Measurements from ENCODE around the gene GLRA1. TPM values are rescaled to one million over a fixed set of nuclear protein-coding genes. Genes with fewer than 3 reads are reported as not detected.

Gene GLRA1
- total RNA-seq, 1 donor = not detected

GRCh38 chr5:151937851-151938250 is 13.2 kb upstream of the GLRA1 start:
- Histone ChIP-seq H3K4me1 (ENCODE audit: insufficient read depth, low read length) (no peaks in the 10 kb centered on the region), H3K9me3 (ENCODE audit: low read depth, low read length) (peaks cover 7% of the 10 kb centered on the region), H3K27me3 (ENCODE audit: insufficient read depth, low read length) (no peaks in the 10 kb centered on the region), H3K4me3 (ENCODE audit: low read length) (no peak overlapping the region)

- no peak overlapping the region for H3K4me3 ChIP-seq (ENCODE audit: low read length)
- H3K9me3 ChIP-seq (ENCODE audit: low read depth, low read length) = peaks cover 29% of the 10 kb centered on the region
- no peaks in the 10 kb centered on the region for H3K4me1 ChIP-seq (ENCODE audit: insufficient read depth, low read length)
- no peaks in the 10 kb centered on the region for H3K27me3 ChIP-seq (ENCODE audit: insufficient read depth, low read length)
These were observed 10.6 kb upstream of the GLRA1 start for GRCh38 chr5:151935135-151935695.

GRCh38 chr5:151931260-151931659 is 6.6 kb upstream of the GLRA1 start:
- H3K4me3 ChIP-seq (ENCODE audit: low read length) = no peak overlapping the region
- peaks cover 7% of the 10 kb centered on the region for H3K27me3 ChIP-seq (ENCODE audit: insufficient read depth, low read length)
- no peaks in the 10 kb centered on the region for H3K4me1 ChIP-seq (ENCODE audit: insufficient read depth, low read length)
- H3K9me3 ChIP-seq (ENCODE audit: low read depth, low read length) = peaks cover 29% of the 10 kb centered on the region

- H3K4me1 ChIP-seq (ENCODE audit: insufficient read depth, low read length) = no peaks in the 10 kb centered on the region
These were observed 1.5 kb upstream of the GLRA1 start for GRCh38 chr5:151926188-151926587.

GRCh38 chr5:151925340-151925739 is 689 bp upstream of the GLRA1 start:
- Histone ChIP-seq H3K4me3 (ENCODE audit: low read length) (no peak overlapping the region), H3K27me3 (ENCODE audit: insufficient read depth, low read length) (peaks cover 25% of the 10 kb centered on the region), H3K4me1 (ENCODE audit: insufficient read depth, low read length) (no peaks in the 10 kb centered on the region), H3K9me3 (ENCODE audit: low read depth, low read length) (peaks cover under 1% of the 10 kb centered on the region)

More at GRCh38 chr5:151926188-151926587, 1.5 kb upstream of the GLRA1 start:
- Histone ChIP-seq H3K27me3 (ENCODE audit: insufficient read depth, low read length) (peaks cover 25% of the 10 kb centered on the region), H3K4me3 (ENCODE audit: low read length) (no peak overlapping the region), H3K9me3 (ENCODE audit: low read depth, low read length) (peaks cover 9% of the 10 kb centered on the region)

- Histone ChIP-seq H3K27me3 (ENCODE audit: insufficient read depth, low read length) (peaks cover 25% of the 10 kb centered on the region), H3K4me3 (ENCODE audit: low read length) (no peak overlapping the region), H3K4me1 (ENCODE audit: insufficient read depth, low read length) (no peaks in the 10 kb centered on the region), H3K9me3 (ENCODE audit: low read depth, low read length) (no peaks in the 10 kb centered on the region)
These were observed 680 bp downstream of the GLRA1 start for GRCh38 chr5:151923866-151924476.

- H3K9me3 ChIP-seq (ENCODE audit: low read depth, low read length) = no peaks in the 10 kb centered on the region
- H3K27me3 ChIP-seq (ENCODE audit: insufficient read depth, low read length) = peaks cover 22% of the 10 kb centered on the region
- no peak overlapping the region for H3K4me3 ChIP-seq (ENCODE audit: low read length)
- H3K4me1 ChIP-seq (ENCODE audit: insufficient read depth, low read length) = no peaks in the 10 kb centered on the region
These were observed 2.7 kb downstream of the GLRA1 start for GRCh38 chr5:151921916-151922315.

GRCh38 chr5:151917904-151918303 is 6.7 kb downstream of the GLRA1 start:
- Histone ChIP-seq H3K27me3 (ENCODE audit: insufficient read depth, low read length) (no peaks in the 10 kb centered on the region), H3K4me1 (ENCODE audit: insufficient read depth, low read length) (no peaks in the 10 kb centered on the region), H3K9me3 (ENCODE audit: low read depth, low read length) (no peaks in the 10 kb centered on the region), H3K4me3 (ENCODE audit: low read length) (no peak overlapping the region)

GRCh38 chr5:151913425-151913824 is 11.2 kb downstream of the GLRA1 start:
- Histone ChIP-seq H3K4me3 (ENCODE audit: low read length) (no peak overlapping the region), H3K4me1 (ENCODE audit: insufficient read depth, low read length) (no peaks in the 10 kb centered on the region), H3K27me3 (ENCODE audit: insufficient read depth, low read length) (no peaks in the 10 kb centered on the region), H3K9me3 (ENCODE audit: low read depth, low read length) (no peaks in the 10 kb centered on the region)

- no peaks in the 10 kb centered on the region for H3K27me3 ChIP-seq (ENCODE audit: insufficient read depth, low read length)
- no peaks in the 10 kb centered on the region for H3K4me1 ChIP-seq (ENCODE audit: insufficient read depth, low read length)
- H3K9me3 ChIP-seq (ENCODE audit: low read depth, low read length) = no peaks in the 10 kb centered on the region
- H3K4me3 ChIP-seq (ENCODE audit: low read length) = no peak overlapping the region
These were observed 12.3 kb downstream of the GLRA1 start for GRCh38 chr5:151912360-151912759.

- H3K4me3 ChIP-seq (ENCODE audit: low read length) = no peak overlapping the region
- no peaks in the 10 kb centered on the region for H3K4me1 ChIP-seq (ENCODE audit: insufficient read depth, low read length)
- H3K9me3 ChIP-seq (ENCODE audit: low read depth, low read length) = no peaks in the 10 kb centered on the region
- no peaks in the 10 kb centered on the region for H3K27me3 ChIP-seq (ENCODE audit: insufficient read depth, low read length)
These were observed 13.6 kb downstream of the GLRA1 start for GRCh38 chr5:151911011-151911410.

- H3K9me3 ChIP-seq (ENCODE audit: low read depth, low read length) = no peaks in the 10 kb centered on the region
- no peaks in the 10 kb centered on the region for H3K4me1 ChIP-seq (ENCODE audit: insufficient read depth, low read length)
- H3K4me3 ChIP-seq (ENCODE audit: low read length) = no peak overlapping the region
- H3K27me3 ChIP-seq (ENCODE audit: insufficient read depth, low read length) = no peaks in the 10 kb centered on the region
These were observed 15.0 kb downstream of the GLRA1 start for GRCh38 chr5:151909628-151910027.

- H3K4me1 ChIP-seq (ENCODE audit: insufficient read depth, low read length) = no peaks in the 10 kb centered on the region
- H3K9me3 ChIP-seq (ENCODE audit: low read depth, low read length) = no peaks in the 10 kb centered on the region
- peaks cover 3% of the 10 kb centered on the region for H3K27me3 ChIP-seq (ENCODE audit: insufficient read depth, low read length)
- no peak overlapping the region for H3K4me3 ChIP-seq (ENCODE audit: low read length)
These were observed 18.4 kb downstream of the GLRA1 start for GRCh38 chr5:151906246-151906645.

GRCh38 chr5:151905557-151905961 is 19.1 kb downstream of the GLRA1 start:
- Histone ChIP-seq H3K9me3 (ENCODE audit: low read depth, low read length) (no peaks in the 10 kb centered on the region), H3K4me1 (ENCODE audit: insufficient read depth, low read length) (no peaks in the 10 kb centered on the region), H3K27me3 (ENCODE audit: insufficient read depth, low read length) (peaks cover 3% of the 10 kb centered on the region), H3K4me3 (ENCODE audit: low read length) (no peak overlapping the region)

GRCh38 chr5:151904909-151905308 is 19.7 kb downstream of the GLRA1 start:
- H3K9me3 ChIP-seq (ENCODE audit: low read depth, low read length) = no peaks in the 10 kb centered on the region
- peaks cover 3% of the 10 kb centered on the region for H3K27me3 ChIP-seq (ENCODE audit: insufficient read depth, low read length)
- no peaks in the 10 kb centered on the region for H3K4me1 ChIP-seq (ENCODE audit: insufficient read depth, low read length)
- H3K4me3 ChIP-seq (ENCODE audit: low read length) = no peak overlapping the region

- Histone ChIP-seq H3K4me3 (ENCODE audit: low read length) (no peak overlapping the region), H3K4me1 (ENCODE audit: insufficient read depth, low read length) (no peaks in the 10 kb centered on the region), H3K27me3 (ENCODE audit: insufficient read depth, low read length) (peaks cover 3% of the 10 kb centered on the region), H3K9me3 (ENCODE audit: low read depth, low read length) (no peaks in the 10 kb centered on the region)
These were observed 20.5 kb downstream of the GLRA1 start for GRCh38 chr5:151904127-151904526.

Data from mononuclear cell (primary cell).